Fibroblast of lung (primary cell): ENCODE measurements around the gene CC2D2B. TPM values are rescaled to one million over a fixed set of nuclear protein-coding genes. Genes with fewer than 3 reads are reported as not detected.

Source experiments
- DNase-seq, 2 donors: peaks; one replicate each; pipeline versions ENCODE4 v3.0.0 to v3.0.0-alpha.2; 2010; ENCODE audit warnings: low read depth in 2 of 2
- H2AFZ ChIP-seq: 2 replicates; pipeline ENCODE4 v1.5.1; 2012; ENCODE audit warnings: low read length, control low read depth, inconsistent platforms
- H3K27ac ChIP-seq: 2 replicates; pipeline ENCODE4 v1.5.1; 2011; ENCODE audit warnings: low read length, control low read depth; ENCODE audit not compliant: insufficient read depth
- H3K27me3 ChIP-seq: 2 replicates; pipeline ENCODE4 v1.5.1; 2011; ENCODE audit warnings: mild to moderate bottlenecking, low read length; ENCODE audit not compliant: control insufficient read depth, insufficient read depth
- H3K36me3 ChIP-seq: 2 replicates; pipeline ENCODE4 v1.5.1; 2011; ENCODE audit warnings: low read length; ENCODE audit not compliant: control insufficient read depth, insufficient read depth
- H3K4me1 ChIP-seq: 2 replicates; pipeline ENCODE4 v1.5.1; 2011; ENCODE audit warnings: low read length; ENCODE audit not compliant: control insufficient read depth, insufficient read depth; ENCODE audit errors: extremely low read depth
- H3K4me2 ChIP-seq: 2 replicates; pipeline ENCODE4 v1.5.1; 2011; ENCODE audit warnings: low read length, control low read depth; ENCODE audit not compliant: insufficient read depth; ENCODE audit errors: extremely low read depth
- H3K4me3 ChIP-seq, 4 experiments: fragments of 200-600 bp in 1 of 4; sonication (generic) in 1 of 4; replicated peaks in 1 of 4; 2 replicates each; pipeline ENCODE4 v1.5.1; 2011 to 2016; ENCODE audit warnings: low read length in 4 of 4, low read depth in 3 of 4, mild to moderate bottlenecking in 3 of 4, control low read depth in 2 of 4, inconsistent platforms in 1 of 4, mixed read lengths in 1 of 4; ENCODE audit not compliant: insufficient read depth in 1 of 4; ENCODE audit errors: control extremely low read depth in 1 of 4
- H3K79me2 ChIP-seq: 2 replicates; pipeline ENCODE4 v1.5.1; 2012; ENCODE audit warnings: mild to moderate bottlenecking, low read length, inconsistent platforms; ENCODE audit not compliant: control insufficient read depth, insufficient read depth
- H3K9ac ChIP-seq: 2 replicates; pipeline ENCODE4 v1.5.1; 2011; ENCODE audit warnings: mild to moderate bottlenecking, low read length, control low read depth; ENCODE audit not compliant: insufficient read depth
- H3K9me3 ChIP-seq: 2 replicates; pipeline ENCODE4 v1.5.1; 2012; ENCODE audit warnings: low read depth, low read length; ENCODE audit not compliant: control insufficient read depth, insufficient read depth
- H4K20me1 ChIP-seq: 2 replicates; pipeline ENCODE4 v1.5.1; 2011; ENCODE audit warnings: low read length; ENCODE audit not compliant: control insufficient read depth, insufficient read depth; ENCODE audit errors: extremely low read depth
- CTCF ChIP-seq, 2 donors: IDR thresholded peaks in 1 of 2; conservative IDR thresholded peaks in 1 of 2; 1 replicate in 1 of 2; 2 replicates in 1 of 2; pipeline ENCODE4 v1.5.1; 2011 to 2012; ENCODE audit warnings: low read length in 2 of 2, control low read depth in 1 of 2, inconsistent platforms in 1 of 2, low read depth in 1 of 2, mild to moderate bottlenecking in 1 of 2
- EZH2 ChIP-seq: IDR thresholded peaks from 2 replicates; pipeline ENCODE4 v1.5.1; 2012; ENCODE audit warnings: low read length, control low read depth, mild to moderate bottlenecking; ENCODE audit errors: missing control alignments
- polyA plus RNA-seq, 2 donors: library from polyadenylated mRNA; depleted of rRNA in 1 of 2; stranded (reverse) in 1 of 2; unstranded in 1 of 2; fragments of >200 nt; gene quantifications; 2 replicates each; pipeline ENCODE4 v1.2.1, GENCODE V29; 2011 to 2012; ENCODE audit warnings: missing spikeins in 1 of 2
- total RNA-seq: library from RNA; depleted of rRNA; stranded (reverse); fragments of >200 nt; gene quantifications from 2 replicates; pipeline ENCODE4 v1.2.1, GENCODE V29; 2014

Gene CC2D2B
- total and polyA plus RNA-seq, 2 donors (not counting 1 experiment from before 2014, with no cell fraction given), result 0.33 TPM; not detected in 1

- H3K36me3 ChIP-seq, result no peaks in the 10 kb centered on the region
- H3K4me1 ChIP-seq, result no peaks in the 10 kb centered on the region
- DNase-seq, result peak; percentile 34 to 75
- H3K27ac ChIP-seq, result no peak overlapping the region
- no peak overlapping the region for H3K9ac ChIP-seq
- H3K27me3 ChIP-seq, result no peaks in the 10 kb centered on the region
- TF ChIP-seq EZH2 (no peak), CTCF (conservative IDR thresholded peaks at IDR 0.05 in 1 of 2, IDR thresholded peaks at IDR 0.05 in 1 of 2; ENCODE audit: low read depth in 1 of 2, low read length in 2 of 2) (peak; percentile 61 to 82)
- H3K4me2 ChIP-seq, result no peak overlapping the region
- H3K79me2 ChIP-seq, result no peaks in the 10 kb centered on the region
- H3K4me3 ChIP-seq, result no peak overlapping the region
- H3K9me3 ChIP-seq, result no peaks in the 10 kb centered on the region
- no peak overlapping the region for H2AFZ ChIP-seq
- no peaks in the 10 kb centered on the region for H4K20me1 ChIP-seq
Observed at GRCh38 chr10:96017191-96017687, 109.5 kb downstream of the CC2D2B start.

DNA sequence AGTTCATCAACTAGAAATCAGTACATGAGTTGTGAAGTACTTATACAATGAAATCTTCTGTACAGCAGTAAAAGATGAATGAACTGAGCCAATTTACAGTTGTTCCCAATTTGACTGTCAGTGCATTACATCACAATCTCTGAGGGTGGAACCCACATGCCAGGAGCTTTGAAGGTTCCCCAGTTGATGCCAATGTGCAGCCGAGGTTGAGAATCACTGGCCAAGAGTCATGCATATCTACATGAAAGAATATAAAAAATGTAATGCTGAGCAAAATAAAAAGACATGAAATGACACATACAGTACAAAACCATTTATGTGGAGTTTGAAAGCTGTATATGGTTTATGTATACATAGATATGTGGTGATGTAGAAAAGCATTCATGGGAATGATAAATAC, 113.6 kb downstream of the CC2D2B start:
- Histone ChIP-seq H3K27me3 (no peaks in the 10 kb centered on the region), H3K36me3 (no peaks in the 10 kb centered on the region), H3K4me2 (no peak overlapping the region), H4K20me1 (no peaks in the 10 kb centered on the region), H3K4me3 (no peak overlapping the region), H2AFZ (no peak overlapping the region), H3K9me3 (no peaks in the 10 kb centered on the region), H3K79me2 (no peaks in the 10 kb centered on the region), H3K4me1 (no peaks in the 10 kb centered on the region), H3K9ac (no peak overlapping the region), H3K27ac (no peak overlapping the region)
- no peak for DNase-seq
- TF ChIP-seq CTCF (conservative IDR thresholded peaks at IDR 0.05 in 1 of 2, IDR thresholded peaks at IDR 0.05 in 1 of 2; ENCODE audit: low read depth in 1 of 2, low read length in 2 of 2) (no peak), EZH2 (no peak)

GRCh38 chr10:96022739-96023138, 115.0 kb downstream of the CC2D2B start:
- Histone ChIP-seq H3K36me3 (no peaks in the 10 kb centered on the region), H3K27me3 (no peaks in the 10 kb centered on the region), H3K9me3 (no peaks in the 10 kb centered on the region), H3K27ac (no peak overlapping the region), H3K4me3 (no peak overlapping the region), H4K20me1 (no peaks in the 10 kb centered on the region), H2AFZ (no peak overlapping the region), H3K4me2 (no peak overlapping the region), H3K79me2 (no peaks in the 10 kb centered on the region), H3K4me1 (no peaks in the 10 kb centered on the region), H3K9ac (no peak overlapping the region)
- no peak for TF ChIP-seq EZH2
- no peak for TF ChIP-seq CTCF (conservative IDR thresholded peaks at IDR 0.05 in 1 of 2, IDR thresholded peaks at IDR 0.05 in 1 of 2; ENCODE audit: low read depth in 1 of 2, low read length in 2 of 2)
- DNase-seq, result no peak
